HG03354 (cell line): ENCODE measurements around the gene SDF4.
A peak's percentile ranks its signal among the peaks of the same experiment; 100 is the strongest.

Experiments
- ATAC-seq: cut with Tn5 transposase; IDR thresholded peaks from one replicate; pipeline ENCODE4 v1.9.1; 2021; ENCODE audit warnings: mild to moderate bottlenecking; ENCODE audit not compliant: unreplicated experiment, poor library complexity, severe bottlenecking

Gene SDF4

DNA sequence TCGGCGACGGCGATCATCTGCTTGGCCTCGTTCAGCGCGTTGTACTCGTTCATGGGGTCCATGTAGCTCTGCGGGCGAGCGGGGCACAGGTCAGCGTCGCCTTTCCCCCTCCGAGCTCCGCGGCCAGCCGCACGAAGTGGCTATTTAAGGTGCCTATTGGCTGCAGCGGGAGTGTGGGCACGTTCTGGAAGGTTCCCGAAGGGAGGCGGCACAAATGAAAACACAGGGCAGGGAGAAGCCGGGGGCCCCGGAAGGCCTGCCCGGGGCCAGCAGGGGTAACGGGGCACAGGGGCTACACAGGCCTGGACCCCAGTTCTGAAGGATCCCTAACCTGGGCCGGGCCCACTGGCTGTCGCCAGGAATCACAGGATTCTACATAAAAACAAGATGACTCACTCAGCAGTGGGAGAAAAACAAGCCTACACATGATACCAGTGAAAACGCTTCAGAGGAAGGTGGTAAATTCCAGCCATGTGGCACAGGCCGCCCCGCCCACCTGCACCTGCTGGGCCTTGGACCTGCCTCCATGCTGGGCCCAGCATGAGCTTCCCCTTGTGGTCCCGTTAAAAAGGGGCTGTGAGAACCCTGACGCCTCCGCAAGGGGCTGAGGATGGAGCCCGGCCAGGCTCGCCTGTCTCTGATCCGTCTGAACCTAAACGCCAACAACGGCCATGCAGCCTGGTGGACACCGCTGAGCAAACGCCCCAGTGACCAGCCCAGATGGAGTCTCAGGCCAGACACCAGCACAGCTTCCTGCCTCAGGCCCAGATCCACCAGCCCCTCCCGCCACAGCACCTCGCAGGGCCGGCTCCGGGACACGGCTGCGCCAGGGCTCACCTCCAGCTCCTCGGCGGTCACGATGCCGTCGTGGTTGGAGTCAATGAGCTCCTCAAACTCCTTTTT is 13.9 kb downstream of the SDF4 start:
- no peak for ATAC-seq

DNA sequence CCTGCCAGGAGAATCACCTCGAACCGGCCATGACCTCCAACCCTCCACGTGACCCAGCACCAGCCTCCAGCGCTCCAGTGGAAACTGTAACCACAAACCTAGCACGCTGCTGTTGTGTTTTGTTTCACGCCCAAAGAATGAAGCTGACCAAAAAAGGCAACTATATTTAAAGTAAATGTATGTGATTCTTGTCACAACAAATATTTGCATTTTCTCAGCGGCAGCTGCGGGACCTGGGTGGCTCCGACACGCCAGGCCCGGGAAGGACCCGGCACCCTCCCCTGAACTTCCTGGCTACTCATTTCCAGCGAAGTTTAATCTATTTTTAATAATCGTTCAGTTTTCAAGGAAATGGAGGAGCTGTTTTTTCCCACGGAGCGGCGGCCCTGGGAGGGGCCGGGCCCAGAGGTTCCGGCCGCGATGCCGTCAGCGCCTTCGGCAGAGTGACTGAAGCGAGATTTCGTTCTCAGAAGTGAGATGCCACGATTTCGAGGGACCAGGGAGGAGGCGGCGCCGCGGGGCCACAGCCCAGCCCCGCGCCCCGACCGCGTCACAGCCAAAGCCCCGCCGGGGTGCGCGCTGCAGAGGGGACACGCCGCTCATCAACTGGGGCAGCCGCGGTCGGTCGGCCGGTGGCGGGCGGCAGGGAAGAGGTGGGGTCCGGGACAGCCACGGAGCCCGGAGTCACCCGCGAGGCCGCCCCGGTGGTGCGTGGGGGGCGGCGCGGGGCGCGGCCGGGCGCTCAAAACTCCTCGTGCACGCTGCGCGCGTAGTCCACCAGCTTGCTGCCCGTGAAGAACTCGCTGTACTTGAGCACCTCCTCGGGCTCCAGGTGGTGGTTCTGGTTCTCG is 14.8 kb downstream of the SDF4 start:
- ATAC-seq = no peak

DNA sequence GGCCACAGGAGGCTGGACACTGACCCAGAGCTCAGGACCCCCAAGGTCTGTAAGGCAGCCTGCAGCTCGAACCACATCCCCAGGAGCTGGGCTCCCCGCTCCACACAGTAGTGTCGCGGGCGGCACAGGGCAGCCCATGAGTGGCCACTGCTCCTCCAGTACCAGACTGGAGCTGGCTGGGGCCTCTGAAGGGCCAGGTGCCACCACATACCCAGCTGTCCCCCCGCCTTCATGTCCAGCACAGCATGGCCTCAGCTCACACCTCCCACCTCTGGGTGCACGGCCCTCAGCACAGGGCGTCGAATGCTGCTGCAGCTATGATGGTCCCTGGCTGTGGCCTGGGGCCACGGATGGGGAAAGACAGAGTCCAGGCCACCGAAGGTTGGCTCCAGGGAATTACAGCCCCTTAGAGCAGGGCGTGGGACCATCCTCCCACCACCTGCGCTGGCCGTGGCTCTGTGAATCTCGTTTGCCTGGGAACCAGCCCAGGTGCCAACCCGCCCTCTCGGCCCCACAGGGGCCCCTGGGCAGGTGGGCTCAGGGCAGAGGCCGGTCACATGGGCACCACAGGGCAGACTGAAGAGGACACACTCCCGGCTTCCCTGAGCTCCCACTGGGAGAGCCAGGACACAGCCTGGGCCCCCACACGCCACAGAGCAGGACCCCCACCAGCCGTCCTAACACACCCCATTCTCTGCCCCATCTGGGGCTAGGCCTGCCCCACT is 15.8 kb downstream of the SDF4 start:
- ATAC-seq = no peak

DNA sequence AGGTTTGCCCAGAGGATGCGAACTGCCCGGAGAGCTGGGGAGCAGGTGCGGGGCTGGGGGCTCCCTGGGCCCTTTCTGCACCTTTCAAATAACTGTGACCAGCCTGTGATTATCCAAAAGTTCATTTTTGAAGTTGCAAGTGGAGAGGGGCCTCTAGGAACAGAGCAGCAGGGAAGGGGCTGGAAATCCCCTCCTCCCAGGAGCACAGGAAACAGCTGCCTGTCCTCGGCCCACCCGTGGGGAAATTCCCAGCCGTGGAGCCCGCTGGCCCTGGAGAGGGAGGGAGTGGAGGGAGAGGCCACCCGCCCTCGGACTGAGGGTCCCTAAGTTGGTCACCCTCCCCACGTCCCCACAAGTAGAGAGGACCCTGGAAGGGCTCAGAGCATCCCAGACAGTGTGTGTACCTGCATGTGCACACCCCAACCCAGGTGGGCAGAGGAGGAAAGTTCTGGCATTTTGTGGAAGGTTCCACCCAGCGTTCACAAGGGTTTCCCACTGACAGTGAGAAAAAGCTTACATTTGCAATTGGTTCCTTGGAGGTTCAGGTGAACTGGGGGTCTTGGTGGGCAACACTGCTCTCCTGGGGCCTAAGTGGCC is 16.6 kb downstream of the SDF4 start:
- no peak for ATAC-seq

DNA sequence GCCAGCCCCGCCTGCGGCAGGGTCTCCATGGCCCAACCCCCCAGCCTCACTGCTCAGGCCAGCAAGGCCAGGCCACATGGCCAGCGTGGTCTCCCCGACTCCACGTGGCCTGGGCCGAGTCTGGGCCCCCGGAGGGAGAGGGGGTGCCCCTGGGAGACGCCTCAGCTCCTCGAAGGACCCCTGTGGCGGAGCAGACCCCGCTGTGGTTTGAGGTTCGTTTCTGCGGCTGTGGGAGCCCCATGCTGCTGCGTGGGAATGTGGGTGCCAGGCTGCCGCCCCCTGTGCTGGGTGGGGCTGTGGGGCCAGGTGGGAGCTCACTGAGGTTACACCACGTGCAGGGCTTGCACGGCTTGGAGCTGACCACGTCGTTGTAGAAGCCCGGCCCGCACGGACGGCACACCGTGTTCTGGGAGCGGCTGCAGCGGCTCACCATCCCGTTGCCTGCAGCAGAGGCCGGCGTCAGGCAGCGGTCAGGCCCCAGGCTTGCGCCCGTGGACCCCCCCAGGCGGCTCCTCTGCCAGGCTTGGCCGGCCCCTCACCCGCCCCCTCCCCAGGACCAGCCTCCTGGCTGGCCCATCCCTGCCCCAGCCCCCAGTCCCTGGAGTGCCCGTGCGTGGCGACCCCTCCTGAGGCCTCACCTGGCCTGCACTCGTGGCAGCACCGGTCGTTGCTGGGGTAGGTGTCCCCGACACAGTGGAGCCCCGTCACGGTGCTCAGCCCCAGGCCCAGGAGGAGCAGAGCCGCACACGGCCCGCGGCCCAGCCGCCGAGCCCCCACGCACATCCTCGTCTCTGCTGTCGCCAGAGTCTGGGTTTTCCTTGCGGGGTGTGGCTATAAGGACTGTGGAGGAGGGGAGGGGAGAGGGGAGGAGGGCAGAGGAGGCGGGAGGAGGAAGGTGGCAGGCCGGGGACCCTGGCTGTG is 18.2 kb downstream of the SDF4 start, which contains the start of gene TNFRSF4:
TSS of gene TNFRSF4 (minus strand) at position 809 of the 921 bp plus-strand sequence. CDS start at position 783, 26 bp downstream.
- no peak for ATAC-seq

DNA sequence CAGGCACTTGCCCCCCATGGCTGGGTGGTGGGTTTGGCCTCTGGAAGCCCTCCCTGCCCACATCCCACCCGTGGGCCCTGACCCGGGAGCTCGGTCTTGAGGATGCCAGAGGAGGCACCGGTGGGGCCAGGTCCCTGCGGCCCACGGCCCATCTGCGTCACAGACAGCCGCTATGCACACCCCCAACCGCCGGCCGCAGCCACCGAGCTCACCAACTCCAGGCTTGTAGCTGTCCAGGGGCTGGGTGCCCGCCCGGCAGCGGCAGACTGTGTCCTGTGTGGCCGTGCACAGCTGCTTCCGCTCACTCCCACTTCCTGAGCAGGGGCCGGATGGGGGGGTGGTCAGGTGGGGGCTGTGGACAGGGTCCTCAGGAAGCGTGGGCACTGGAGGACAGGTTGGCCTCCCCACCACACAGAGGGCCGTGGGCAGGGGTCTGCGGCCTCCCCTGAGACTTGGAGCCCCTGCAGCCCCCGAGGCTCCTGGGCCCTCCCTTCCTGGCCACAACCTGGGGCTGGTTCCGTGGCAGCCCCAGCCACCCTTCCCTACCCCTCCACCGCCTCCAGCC is 18.9 kb downstream of the SDF4 start:
- ATAC-seq = no peak

DNA sequence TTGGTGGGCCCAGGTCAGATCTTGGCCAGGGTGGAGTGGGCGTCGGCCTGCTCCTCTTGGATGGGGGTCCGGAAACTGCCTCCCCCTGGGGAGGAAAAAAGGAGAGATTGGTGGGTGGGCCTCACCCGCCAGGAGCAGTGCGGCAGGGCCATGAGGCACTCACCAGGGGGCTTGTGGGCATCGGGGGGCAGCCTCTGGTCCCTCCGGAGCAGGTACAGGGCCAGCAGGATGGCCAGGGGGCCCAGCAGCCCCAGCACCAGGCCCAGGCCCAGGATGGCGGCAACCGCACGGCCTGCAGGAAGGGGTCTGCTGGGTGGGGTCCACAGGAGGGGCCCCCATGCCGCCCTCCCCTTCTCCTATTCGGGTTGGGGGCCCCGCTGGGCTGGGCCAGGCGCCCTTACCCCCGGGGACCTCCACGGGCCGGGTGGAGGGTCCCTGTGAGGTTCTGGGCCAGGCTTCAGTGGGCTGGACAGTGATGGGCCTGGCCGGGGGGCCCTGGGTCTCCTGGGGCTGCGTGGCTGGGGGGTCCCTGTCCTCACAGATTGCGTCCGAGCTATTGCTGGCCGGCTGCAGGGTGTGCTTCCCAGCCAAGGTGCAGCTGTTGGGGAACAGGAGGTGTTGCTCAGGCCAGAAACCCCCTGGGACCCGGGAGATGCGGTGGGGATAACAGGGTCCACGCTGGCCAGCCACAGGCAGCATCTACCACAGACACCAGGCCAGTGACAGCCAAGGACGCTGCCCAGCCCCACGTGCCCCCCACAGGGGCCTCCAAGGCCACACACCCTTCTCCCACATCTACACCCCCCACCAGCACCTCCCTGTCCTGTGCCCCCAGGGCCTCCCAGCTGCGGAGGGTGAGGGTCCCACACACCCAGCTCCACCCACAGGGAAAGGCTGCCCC is 20.0 kb downstream of the SDF4 start:
- ATAC-seq = no peak

DNA sequence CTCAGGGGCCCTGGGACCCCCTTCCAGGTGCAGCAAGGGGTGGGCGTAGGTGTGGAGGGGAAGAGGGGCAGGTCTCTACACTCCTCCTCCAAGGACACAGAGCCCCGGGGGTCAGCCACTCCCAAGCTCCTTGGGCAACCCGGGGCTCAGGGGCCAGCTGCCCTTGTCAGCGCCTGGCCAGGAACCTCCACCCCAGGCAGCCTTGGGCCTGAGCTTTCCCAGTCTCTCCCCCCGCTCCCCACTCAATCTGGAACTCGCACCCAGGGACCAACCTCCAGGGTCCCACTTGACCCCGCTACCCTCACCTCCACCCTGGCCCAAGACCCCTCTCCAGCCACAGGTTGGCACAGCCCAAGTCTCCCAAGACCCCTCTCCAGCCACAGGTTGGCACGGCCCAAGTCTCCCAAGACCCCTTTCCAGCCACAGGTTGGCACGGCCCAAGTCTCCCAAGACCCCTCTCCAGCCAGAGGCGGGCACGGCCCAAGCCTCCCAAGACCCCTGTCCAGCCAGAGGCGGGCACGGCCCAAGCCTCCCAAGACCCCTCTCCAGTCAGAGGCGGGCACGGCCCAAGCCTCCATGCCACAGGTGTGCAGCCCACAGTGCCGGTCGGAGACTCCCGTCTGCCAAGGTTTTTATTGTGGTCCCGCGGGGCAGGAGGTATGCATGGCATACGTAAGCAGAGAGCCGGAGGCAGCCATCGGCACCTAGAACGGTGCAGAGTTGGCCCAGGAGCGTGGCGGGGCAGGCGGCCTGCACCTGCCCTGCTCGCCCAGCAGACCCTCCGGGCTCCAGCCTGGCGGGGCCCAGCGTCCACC is 20.9 kb downstream of the SDF4 start:
- ATAC-seq = no peak

DNA sequence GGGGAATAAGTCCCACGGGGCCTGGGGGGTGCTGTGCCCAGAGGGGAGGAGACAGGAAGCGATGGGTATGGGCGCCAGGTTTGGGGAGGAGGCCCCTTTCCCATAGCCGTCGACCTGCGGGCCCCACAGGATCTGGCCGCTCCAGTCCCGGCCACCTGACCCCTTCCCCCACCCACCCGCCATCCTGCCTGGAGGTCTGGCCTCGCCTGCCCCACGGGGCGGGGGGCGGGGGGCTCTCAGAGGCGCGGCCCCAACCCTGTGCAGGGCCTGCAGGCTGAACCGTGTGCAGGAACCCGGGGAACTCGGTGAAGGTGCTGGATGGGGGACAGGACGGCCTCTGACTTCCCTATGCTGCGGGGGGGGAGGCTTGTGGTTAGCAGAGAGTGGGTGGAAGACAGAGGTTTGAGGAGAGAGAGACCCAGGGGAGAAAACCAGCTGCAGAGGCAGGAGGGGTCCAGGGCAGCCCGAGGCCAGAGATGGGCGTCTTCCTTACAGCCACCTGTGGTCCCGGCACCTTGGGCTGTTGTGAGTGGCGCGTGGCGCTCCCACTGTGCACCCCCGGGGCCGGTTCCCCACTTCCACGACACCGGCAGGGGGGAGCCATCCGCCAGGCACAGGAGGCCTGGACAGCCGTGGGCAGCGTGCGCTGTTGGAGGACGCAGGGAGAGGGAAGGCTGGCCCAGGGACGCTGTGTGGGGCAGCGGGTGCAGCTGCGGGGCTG is 22.9 kb downstream of the SDF4 start:
- ATAC-seq = no peak

DNA sequence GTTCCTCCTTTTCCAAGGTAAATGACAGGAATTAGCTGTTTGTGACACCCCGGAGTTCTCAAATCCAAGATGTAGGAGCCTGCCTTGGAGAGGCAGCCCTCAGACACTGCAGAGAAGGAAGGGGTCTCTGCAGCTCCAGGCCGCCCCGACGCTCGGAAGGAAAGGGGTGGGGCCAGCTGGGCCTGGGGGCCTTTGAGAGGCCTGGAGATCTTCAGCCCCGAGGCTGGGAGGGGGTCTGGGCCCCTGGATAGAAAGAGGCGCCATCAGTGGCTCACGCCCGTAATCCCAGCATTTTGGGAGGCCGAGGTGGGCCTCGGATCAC is 24.3 kb downstream of the SDF4 start:
- ATAC-seq = no peak

DNA sequence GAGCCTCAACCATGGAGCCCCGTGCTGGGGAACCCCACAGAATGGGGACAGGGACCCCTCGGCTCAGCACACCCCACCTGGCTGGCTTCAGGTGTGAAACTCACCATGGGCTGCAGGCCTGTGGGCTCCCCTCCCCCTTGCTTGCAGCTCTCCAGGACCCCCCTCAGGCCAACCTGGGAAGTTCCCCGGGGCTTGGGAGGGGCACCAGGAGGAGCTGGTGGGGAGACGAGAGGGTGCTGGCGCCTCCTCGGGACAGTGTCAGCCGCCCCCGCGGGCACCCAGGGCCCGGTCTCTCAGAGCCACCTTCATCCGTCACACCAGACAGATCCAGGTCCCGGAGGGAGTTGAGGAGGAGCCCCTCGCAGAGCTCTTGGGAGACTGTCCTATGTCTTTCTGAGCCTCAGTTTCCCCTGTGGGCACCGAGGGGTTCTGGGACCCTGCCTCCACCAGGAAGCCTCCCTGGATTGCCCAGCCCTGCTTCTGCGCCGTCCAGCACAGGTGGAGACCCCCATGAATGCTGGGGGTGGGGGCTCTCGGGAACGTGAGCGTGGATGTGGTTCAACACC is 24.8 kb downstream of the SDF4 start:
- ATAC-seq = no peak

DNA sequence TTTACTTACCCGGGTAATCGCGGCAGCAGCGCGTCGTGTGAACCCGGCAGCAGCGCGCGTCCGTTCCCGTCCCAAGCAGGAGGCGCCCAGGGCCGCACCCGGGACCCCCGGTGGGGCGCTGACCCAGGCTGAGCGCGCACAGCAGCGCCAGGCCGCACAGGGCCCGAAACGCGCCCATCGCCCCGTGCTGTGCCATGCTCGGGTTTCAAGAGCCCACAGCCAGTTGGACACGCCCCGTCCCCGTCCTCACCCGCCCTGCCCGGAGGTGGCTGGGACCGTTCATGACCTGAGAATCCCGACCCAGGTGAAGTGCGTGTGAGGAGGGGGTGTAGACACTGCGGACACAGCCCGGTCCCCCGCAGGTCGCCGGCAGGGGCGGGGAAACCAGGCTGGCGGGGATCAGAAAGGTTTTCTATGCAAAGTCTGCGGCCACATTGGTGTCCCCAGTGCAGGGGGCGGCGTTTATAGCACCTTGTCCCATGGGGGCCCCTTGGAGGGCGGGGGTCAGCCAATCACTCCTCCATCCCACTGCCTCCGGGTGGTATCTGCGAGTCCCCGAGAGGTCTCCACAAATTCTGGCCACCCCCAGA is 25.3 kb downstream of the SDF4 start, which contains the start of gene TNFRSF18:
TSS of gene TNFRSF18 (minus strand) at position 217 of the 590 bp plus-strand sequence. CDS start at position 196, 21 bp downstream.
- ATAC-seq = peak; percentile 45

DNA sequence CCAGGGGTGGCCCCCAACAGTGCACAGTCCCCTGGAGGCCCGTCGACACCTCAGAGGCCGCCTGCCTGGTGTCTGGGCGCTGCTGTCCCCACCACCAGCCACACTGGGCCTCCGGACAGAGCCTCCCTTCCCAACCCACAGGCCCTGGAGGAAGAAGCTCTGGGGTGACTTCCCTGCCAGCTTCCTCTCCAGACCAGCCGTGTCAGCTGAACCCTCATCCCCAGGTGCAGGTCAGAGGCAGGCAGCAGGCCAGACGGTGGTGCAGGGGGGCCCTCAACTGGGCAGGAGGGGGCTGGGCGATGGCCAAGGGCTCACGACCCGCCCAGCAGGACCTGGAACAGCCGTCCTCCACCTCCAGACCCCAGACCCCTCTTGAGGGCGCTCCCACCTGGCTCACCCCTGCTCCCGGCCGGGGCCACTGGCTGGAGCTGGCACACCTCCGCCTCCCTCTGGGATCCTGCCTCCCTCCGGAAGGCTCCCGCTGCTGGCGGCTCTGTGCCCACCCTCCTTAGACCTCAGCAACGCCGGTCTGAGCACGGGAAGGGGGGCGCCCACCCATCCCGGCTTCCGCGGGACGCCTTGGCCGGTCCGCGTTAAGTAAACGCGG is 25.9 kb downstream of the SDF4 start:
- ATAC-seq = no peak

DNA sequence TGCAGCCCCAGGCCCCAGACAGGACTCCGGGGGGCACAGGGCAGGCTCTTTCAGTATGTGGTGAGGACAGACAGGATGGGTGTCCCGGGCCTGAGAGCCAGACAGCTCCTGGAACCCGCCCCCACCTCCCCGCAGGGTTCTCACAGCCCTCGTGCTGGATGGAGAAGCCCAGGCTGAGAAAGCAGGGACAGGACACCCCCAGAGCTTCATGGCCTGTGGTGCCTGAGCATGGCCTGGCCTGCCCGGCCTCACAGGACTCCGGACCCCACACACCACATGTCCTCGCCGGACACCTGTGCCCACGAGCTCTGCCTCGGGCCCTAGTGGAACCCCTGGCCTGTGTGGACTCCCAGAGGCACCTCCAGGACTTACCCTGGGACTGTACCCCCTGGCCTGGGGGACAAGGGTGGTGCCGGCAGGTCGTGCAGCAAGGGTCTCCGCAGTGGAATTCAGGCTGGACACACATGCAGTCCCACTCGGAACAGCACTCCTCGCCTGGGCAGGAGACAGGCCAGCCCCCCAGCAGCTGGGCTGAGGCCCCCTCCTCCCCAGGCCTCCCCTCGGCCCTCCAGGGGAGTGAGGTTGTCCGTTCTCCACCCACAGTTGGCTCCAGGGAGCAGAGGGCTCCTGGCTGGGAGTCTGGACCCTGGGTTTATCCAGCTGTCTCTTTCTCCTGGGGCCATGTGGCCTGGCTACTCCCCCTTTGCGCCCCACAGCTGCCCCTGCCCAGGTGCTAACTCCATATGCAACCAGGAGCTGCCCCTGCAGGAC is 26.6 kb downstream of the SDF4 start:
- ATAC-seq = no peak
